DMS153 (cell line): ENCODE data around the gene SLC66A3.

Experiments
- DNase-seq: peaks from one replicate; lab custom pipeline; 2025; lab: John Stamatoyannopoulos, UW

The SLC66A3 gene

DNA sequence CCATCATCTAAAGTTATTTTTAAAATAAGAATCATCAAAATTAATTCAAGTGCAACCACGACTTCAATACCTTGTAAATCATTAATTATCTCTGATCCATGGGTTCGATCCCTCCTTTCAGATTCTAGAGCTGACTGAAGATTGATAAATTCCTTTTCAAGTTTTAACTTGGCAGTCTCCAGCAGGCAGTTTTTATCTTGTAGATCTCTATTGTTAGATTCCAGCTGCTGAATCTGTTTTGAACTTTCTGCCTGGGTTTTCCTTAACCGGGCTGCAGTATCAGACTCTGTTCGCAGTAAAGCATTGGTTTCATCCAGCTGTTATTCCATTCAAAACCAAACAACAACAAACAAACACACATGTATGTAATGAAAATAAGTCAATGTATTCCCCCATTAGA is 59.5 kb downstream of the SLC66A3 start:
- DNase-seq = no peak

DNA sequence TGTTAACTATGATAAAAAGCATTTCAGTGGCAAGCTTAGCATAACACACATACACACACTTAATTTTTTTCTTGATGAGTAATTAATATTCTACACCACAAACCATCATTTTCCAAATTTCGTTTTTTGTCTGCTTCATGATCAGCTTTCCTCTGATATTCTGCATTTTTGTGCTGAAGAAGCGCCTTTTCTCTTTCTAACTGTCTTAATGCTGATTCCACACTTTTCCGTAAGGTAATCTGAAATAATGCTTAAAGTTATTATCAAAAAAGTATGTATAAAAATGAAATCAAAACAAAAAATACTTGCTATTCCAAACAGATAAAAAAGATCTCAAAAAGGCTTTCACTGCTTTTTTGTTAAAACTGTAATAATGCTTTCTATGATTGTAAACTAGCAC is 60.1 kb downstream of the SLC66A3 start:
- no peak for DNase-seq

DNA sequence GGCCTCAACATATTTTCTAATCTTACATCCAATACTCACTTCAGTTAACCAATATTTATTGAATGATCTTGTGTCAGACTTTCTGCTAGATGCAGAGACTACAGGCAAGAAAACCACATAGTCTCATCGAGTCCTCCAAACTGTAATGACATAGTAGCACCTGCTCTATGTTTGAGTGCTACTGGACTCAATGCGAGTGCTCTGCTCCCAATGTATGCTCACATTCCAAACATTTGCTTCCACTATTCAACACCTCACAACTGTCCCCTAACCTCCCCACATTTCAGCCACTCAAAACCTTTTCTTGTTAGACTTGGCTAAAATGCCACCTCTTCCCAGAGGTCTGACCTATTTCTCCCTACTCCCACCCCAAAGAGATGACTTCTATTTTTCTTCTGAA is 65.2 kb downstream of the SLC66A3 start:
- no peak for DNase-seq

DNA sequence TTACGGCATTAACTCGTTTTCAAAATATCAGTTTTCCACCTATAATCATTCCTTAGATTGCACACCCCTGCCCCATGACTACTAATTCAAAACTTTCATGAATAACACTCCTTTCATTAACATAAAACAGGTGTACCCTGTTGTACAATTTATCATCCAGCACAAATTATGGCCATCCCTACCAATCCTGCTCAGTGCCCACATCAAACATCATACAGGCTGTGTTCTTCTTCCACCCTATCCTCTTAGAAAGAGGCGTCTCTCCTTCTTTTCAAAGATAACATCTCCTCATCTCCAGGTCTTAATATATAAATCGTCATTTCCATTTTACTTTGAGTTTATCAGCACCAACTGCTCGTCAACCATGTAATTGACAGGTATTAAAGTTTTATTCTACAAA is 67.6 kb downstream of the SLC66A3 start:
- no peak for DNase-seq

DNA sequence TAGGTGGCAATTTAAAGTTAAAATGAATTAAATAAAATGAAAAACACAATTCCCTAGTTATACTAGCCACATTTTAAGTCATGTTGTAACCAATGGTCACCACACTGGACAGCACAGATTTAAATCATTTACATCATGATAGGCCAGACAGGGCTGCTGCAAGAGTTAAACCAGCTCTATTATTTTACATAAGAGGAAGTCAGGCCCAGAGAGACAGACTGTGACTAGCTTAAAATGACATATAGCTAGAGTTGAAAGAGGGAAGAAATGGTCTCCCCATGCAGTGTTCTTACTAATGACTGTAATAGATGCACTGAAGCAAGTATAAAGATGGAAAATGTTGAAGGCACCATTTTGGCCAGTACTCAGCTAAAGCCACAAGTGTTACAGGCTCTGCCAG is 69.6 kb downstream of the SLC66A3 start:
- DNase-seq = no peak

DNA sequence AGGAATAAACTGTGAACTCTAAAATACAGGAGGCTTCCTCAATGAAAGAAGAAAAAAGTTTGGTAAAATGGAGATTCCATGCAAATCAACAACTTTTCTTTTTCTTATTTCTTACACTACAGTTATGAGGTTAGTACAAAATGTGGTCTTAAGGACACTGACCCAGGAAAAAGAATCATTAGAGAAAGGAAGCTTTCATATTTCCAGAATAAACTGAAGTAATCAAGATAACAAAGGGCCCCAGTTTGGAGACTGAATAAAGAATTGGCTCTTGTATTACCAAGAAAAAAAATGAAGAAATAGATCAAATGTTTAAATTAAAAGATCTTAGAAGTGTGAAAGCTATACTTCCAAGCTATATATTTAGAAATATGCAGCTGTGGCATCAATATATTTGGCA is 72.3 kb downstream of the SLC66A3 start:
- DNase-seq = no peak
